GM12878 (cell line): ENCODE results near the gene LRP1. TPM values are rescaled to one million over a fixed set of nuclear protein-coding genes. Genes with fewer than 3 reads are reported as not detected.

Source experiments
- ATF7 ChIP-seq: fragments of 450-650 bp; IDR thresholded peaks from 2 replicates; pipeline ENCODE4 v1.6.1; 2016; ENCODE audit warnings: low read depth, mild to moderate bottlenecking
- BACH1 ChIP-seq: fragments of 450-650 bp; IDR thresholded peaks from 2 replicates; pipeline ENCODE4 v1.6.1; 2017; ENCODE audit warnings: mild to moderate bottlenecking, borderline replicate concordance
- CBX3 ChIP-seq: fragments of 200-600 bp; sonication (generic); IDR thresholded peaks from 2 replicates; pipeline ENCODE4 v1.6.1; 2016; ENCODE audit warnings: low read depth, borderline replicate concordance
- CHD4 ChIP-seq: fragments of 200-600 bp; sonication (generic); IDR thresholded peaks from 2 replicates; pipeline ENCODE4 v1.6.1; 2016; ENCODE audit warnings: mild to moderate bottlenecking
- DPF2 ChIP-seq: fragments of 450-650 bp; IDR thresholded peaks from 2 replicates; pipeline ENCODE4 v1.6.1; 2017; ENCODE audit warnings: mild to moderate bottlenecking
- KAT2A ChIP-seq: conservative IDR thresholded peaks from 2 replicates; pipeline ENCODE4 v1.6.1; 2011; ENCODE audit warnings: low read depth, low read length; ENCODE audit not compliant: control insufficient read depth
- KDM1A ChIP-seq: fragments of 200-600 bp; sonication (generic); IDR thresholded peaks from 2 replicates; pipeline ENCODE4 v1.6.1; 2016; ENCODE audit warnings: borderline replicate concordance
- MEF2B ChIP-seq: fragments of 450-650 bp; IDR thresholded peaks from 2 replicates; pipeline ENCODE4 v1.6.1; 2018; ENCODE audit warnings: mild to moderate bottlenecking, moderate library complexity; ENCODE audit not compliant: partially characterized antibody, poor library complexity, severe bottlenecking
- MXI1 ChIP-seq: fragments of 150-350 bp; IDR thresholded peaks from 2 replicates; pipeline ENCODE4 v1.6.1; 2011; ENCODE audit warnings: low read depth, mild to moderate bottlenecking, inconsistent platforms, low read length, improper control_type of control experiment
- MYC ChIP-seq: IDR thresholded peaks from 2 replicates; pipeline ENCODE4 v1.6.1; 2011; ENCODE audit warnings: mild to moderate bottlenecking, low read length, moderate library complexity, inconsistent platforms; ENCODE audit not compliant: insufficient read depth, insufficient replicate concordance, insufficient read length, severe bottlenecking
- POLR2AphosphoS5 ChIP-seq: IDR thresholded peaks from 2 replicates; pipeline ENCODE4 v1.6.1; 2011; ENCODE audit warnings: mild to moderate bottlenecking, low read length, inconsistent platforms
- RCOR1 ChIP-seq: conservative IDR thresholded peaks from 2 replicates; pipeline ENCODE4 v1.6.1; 2012; ENCODE audit warnings: low read depth, low read length, improper control_type of control experiment
- SIN3A ChIP-seq: IDR thresholded peaks from 2 replicates; pipeline ENCODE4 v1.6.1; 2012; ENCODE audit warnings: low read depth, low read length, improper control_type of control experiment
- WRNIP1 ChIP-seq: IDR thresholded peaks from 2 replicates; pipeline ENCODE4 v1.6.1; 2011; ENCODE audit warnings: low read depth, low read length, improper control_type of control experiment, borderline replicate concordance
- YY1 ChIP-seq: IDR thresholded peaks from 2 replicates; pipeline ENCODE4 v1.6.1; 2011; ENCODE audit warnings: low read depth, mild to moderate bottlenecking, low read length
- ZBED1 ChIP-seq: IDR thresholded peaks from 2 replicates; pipeline ENCODE4 v1.6.1; 2016; ENCODE audit warnings: borderline replicate concordance
- ZSCAN29 ChIP-seq: fragments of 450-650 bp; IDR thresholded peaks from 2 replicates; pipeline ENCODE4 v1.6.1; 2017; ENCODE audit warnings: mild to moderate bottlenecking, moderate library complexity
- polyA plus RNA-seq, 11 experiments: library from polyadenylated mRNA; depleted of rRNA in 4 of 11; unstranded in 6 of 11; stranded (reverse) in 5 of 11; fragments of >200 nt; fragmentation: Nextera tagmentation in 4 of 11; fragmentation: Illumina TruSeq in 1 of 11; extraction: Ambion mirVana in 4 of 11; extraction: Trizol in 1 of 11; gene quantifications; 1 replicate in 1 of 11; 2 replicates in 10 of 11; pipeline versions ENCODE4 v1.2.1 to v1.2.3, GENCODE V29; 2011 to 2016; ENCODE audit warnings: inconsistent platforms in 2 of 11, missing spikeins in 2 of 11, low read depth in 1 of 11
- total RNA-seq, 4 experiments: library from RNA; depleted of rRNA in 3 of 4; stranded (reverse); fragments of >200 nt in 3 of 4; fragmentation: Illumina TruSeq in 1 of 4; extraction: Trizol in 1 of 4; gene quantifications; 2 replicates each; pipeline versions ENCODE4 v1.2.1 to v1.2.3, GENCODE V29; 2013 to 2021
- TF ChIP-seq, protein P1 (sequence below): IDR thresholded peaks from 2 replicates; pipeline ENCODE4 v1.6.1; 2012; ENCODE audit warnings: low read length, inconsistent platforms
- TF ChIP-seq, protein P2 (sequence below): fragments of 450-650 bp; IDR thresholded peaks from 2 replicates; pipeline ENCODE4 v1.6.1; 2017; ENCODE audit warnings: mild to moderate bottlenecking, low read depth, inconsistent platforms; ENCODE audit not compliant: poor library complexity, severe bottlenecking
- TF ChIP-seq, protein P3 (sequence below), 3 experiments: IDR thresholded peaks in 2 of 3; conservative IDR thresholded peaks in 1 of 3; 2 replicates each; pipeline ENCODE4 v1.5.1; 2011; ENCODE audit warnings: low read depth in 3 of 3, low read length in 3 of 3, mild to moderate bottlenecking in 3 of 3, control low read depth in 2 of 3, moderate library complexity in 2 of 3, inconsistent platforms in 1 of 3, mixed read lengths in 1 of 3; ENCODE audit not compliant: control insufficient read depth in 2 of 3, insufficient read depth in 1 of 3; ENCODE audit errors: extremely low read depth in 1 of 3
- TF ChIP-seq, protein P4 (sequence below): IDR thresholded peaks from 2 replicates; pipeline ENCODE4 v1.6.1; 2012; ENCODE audit warnings: mild to moderate bottlenecking, low read depth, low read length

LRP1 gene
- total and polyA plus RNA-seq, 10 of the 15 experiments (the other 5 are each of a cell fraction or from before 2014, with no cell fraction given): under 0.01 to 1.1 (median 0.20) TPM; not detected in 2

DNA sequence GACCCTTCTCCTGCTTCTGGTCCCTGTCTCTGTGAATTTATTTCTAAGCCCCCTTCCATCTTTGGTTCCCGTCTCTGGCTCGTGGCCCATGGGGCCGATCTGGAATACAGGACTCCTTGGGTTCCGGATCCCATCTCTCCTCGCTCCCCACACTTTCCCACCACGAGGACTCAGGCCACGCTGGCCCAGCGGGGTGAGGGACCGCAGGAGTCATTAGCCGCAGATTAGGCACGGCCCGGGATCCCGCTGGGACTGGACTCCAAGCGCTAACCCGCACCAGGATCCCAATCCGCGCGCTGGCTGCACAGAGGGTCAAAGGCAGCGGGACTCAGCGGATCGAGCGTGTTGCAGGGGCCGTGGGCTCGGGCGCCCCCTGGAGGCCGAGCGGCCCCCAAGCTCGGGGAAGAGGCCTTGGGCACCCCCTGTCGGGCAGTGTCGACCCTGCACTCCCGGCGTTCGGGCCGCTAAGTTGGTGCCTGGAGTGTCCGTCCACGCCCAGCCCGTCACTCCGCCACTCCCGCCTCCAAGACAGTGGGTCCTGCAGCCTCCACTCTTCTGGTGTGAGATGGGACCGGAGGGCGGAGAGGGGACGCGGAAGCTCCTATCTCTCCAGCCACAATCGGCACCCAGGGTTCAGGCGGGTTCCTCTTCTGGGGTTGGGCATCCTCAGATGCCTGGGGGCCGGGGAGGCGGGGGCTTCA lies 110.7 kb downstream of the LRP1 start (continued):
- TF ChIP-seq, protein P1, sequence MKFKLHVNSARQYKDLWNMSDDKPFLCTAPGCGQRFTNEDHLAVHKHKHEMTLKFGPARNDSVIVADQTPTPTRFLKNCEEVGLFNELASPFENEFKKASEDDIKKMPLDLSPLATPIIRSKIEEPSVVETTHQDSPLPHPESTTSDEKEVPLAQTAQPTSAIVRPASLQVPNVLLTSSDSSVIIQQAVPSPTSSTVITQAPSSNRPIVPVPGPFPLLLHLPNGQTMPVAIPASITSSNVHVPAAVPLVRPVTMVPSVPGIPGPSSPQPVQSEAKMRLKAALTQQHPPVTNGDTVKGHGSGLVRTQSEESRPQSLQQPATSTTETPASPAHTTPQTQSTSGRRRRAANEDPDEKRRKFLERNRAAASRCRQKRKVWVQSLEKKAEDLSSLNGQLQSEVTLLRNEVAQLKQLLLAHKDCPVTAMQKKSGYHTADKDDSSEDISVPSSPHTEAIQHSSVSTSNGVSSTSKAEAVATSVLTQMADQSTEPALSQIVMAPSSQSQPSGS: no peak
- no peak for TF ChIP-seq RCOR1
- TF ChIP-seq MXI1: peak; percentile 55; the same call in 1 of the 2 replicates
- TF ChIP-seq SIN3A: no peak
- no peak for TF ChIP-seq CHD4
- TF ChIP-seq POLR2AphosphoS5: no peak
- TF ChIP-seq MYC: no peak
- TF ChIP-seq KAT2A: no peak
- TF ChIP-seq CBX3: no peak
- no peak for TF ChIP-seq WRNIP1
- no peak for TF ChIP-seq ZSCAN29
- TF ChIP-seq, protein P2, sequence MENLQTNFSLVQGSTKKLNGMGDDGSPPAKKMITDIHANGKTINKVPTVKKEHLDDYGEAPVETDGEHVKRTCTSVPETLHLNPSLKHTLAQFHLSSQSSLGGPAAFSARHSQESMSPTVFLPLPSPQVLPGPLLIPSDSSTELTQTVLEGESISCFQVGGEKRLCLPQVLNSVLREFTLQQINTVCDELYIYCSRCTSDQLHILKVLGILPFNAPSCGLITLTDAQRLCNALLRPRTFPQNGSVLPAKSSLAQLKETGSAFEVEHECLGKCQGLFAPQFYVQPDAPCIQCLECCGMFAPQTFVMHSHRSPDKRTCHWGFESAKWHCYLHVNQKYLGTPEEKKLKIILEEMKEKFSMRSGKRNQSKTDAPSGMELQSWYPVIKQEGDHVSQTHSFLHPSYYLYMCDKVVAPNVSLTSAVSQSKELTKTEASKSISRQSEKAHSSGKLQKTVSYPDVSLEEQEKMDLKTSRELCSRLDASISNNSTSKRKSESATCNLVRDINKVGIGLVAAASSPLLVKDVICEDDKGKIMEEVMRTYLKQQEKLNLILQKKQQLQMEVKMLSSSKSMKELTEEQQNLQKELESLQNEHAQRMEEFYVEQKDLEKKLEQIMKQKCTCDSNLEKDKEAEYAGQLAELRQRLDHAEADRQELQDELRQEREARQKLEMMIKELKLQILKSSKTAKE: no peak
- peak; percentile 84 for TF ChIP-seq YY1
- TF ChIP-seq BACH1: peak; percentile 56; the same call in 1 of the 2 replicates
- TF ChIP-seq MEF2B: no peak
- TF ChIP-seq, protein P3, sequence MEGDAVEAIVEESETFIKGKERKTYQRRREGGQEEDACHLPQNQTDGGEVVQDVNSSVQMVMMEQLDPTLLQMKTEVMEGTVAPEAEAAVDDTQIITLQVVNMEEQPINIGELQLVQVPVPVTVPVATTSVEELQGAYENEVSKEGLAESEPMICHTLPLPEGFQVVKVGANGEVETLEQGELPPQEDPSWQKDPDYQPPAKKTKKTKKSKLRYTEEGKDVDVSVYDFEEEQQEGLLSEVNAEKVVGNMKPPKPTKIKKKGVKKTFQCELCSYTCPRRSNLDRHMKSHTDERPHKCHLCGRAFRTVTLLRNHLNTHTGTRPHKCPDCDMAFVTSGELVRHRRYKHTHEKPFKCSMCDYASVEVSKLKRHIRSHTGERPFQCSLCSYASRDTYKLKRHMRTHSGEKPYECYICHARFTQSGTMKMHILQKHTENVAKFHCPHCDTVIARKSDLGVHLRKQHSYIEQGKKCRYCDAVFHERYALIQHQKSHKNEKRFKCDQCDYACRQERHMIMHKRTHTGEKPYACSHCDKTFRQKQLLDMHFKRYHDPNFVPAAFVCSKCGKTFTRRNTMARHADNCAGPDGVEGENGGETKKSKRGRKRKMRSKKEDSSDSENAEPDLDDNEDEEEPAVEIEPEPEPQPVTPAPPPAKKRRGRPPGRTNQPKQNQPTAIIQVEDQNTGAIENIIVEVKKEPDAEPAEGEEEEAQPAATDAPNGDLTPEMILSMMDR (IDR thresholded peaks at IDR 0.05 in 2 of 3, conservative IDR thresholded peaks at IDR 0.05 in 1 of 3; ENCODE audit: control insufficient read depth in 2 of 3, extremely low read depth in 1 of 3, insufficient read depth in 1 of 3, low read depth in 3 of 3, low read length in 3 of 3): peak; percentile 100; a peak in 5 of 6 replicates
- no peak for TF ChIP-seq ATF7
- TF ChIP-seq DPF2: peak; percentile 52; the same call in 1 of the 2 replicates
- no peak for TF ChIP-seq KDM1A
- TF ChIP-seq ZBED1: no peak
- TF ChIP-seq, protein P4, sequence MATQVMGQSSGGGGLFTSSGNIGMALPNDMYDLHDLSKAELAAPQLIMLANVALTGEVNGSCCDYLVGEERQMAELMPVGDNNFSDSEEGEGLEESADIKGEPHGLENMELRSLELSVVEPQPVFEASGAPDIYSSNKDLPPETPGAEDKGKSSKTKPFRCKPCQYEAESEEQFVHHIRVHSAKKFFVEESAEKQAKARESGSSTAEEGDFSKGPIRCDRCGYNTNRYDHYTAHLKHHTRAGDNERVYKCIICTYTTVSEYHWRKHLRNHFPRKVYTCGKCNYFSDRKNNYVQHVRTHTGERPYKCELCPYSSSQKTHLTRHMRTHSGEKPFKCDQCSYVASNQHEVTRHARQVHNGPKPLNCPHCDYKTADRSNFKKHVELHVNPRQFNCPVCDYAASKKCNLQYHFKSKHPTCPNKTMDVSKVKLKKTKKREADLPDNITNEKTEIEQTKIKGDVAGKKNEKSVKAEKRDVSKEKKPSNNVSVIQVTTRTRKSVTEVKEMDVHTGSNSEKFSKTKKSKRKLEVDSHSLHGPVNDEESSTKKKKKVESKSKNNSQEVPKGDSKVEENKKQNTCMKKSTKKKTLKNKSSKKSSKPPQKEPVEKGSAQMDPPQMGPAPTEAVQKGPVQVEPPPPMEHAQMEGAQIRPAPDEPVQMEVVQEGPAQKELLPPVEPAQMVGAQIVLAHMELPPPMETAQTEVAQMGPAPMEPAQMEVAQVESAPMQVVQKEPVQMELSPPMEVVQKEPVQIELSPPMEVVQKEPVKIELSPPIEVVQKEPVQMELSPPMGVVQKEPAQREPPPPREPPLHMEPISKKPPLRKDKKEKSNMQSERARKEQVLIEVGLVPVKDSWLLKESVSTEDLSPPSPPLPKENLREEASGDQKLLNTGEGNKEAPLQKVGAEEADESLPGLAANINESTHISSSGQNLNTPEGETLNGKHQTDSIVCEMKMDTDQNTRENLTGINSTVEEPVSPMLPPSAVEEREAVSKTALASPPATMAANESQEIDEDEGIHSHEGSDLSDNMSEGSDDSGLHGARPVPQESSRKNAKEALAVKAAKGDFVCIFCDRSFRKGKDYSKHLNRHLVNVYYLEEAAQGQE: no peak
